AG09319 (cell line): ENCODE results near the gene FLNB.

Experiments used
- DNase-seq: peaks from one replicate; pipeline ENCODE4 v3.0.0-alpha.2; 2010; ENCODE audit warnings: low read depth; ENCODE audit errors: extremely low read depth
- TF ChIP-seq, protein P1 (sequence below): IDR thresholded peaks from 2 replicates; pipeline ENCODE4 v1.5.1; 2011; ENCODE audit warnings: low read depth, mild to moderate bottlenecking, inconsistent platforms, low read length, moderate library complexity

Gene FLNB

DNA sequence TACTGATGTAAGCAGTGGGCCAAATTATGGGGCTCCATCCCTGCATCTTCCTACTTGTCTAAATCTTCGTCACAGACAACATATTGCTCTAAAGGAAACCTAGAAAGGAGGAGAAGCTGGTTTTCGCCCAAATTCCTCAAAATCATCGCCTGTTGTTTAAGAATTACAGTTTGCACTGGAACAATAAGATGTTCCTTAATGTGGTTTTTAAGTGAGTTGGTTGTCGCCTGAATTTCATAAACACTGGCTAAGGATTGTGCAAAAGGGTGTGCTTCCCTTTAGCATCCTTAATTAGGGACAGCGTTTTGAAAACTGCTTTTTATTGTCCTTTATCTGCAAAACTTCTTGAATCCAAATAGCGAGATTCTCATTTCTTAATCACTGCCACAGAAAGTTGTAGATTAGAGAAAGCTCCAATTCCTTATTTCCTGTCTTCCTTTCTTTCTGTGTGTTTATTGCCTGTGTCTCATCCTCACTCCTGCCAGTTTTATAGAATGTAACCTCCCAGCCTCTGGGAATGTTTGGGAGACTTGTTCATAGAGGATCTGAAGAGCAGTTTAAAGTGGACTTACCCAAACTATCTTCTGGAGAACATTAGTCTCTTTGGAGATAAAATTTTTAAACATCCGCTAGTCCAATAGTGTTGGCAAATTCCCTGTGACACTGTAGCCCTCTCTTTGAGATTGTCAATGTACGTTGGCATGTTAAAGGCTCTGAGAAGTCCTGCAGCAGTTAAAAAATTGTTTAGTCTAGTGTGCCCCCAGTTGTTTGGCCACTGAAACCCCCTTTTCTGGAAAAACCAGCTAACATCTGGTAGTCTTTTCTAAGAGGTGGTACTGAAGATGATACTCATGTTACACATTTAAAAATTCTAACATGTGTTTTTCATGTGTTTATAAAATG is 50.4 kb downstream of the FLNB start:
- DNase-seq, result no peak
- TF ChIP-seq, protein P1, sequence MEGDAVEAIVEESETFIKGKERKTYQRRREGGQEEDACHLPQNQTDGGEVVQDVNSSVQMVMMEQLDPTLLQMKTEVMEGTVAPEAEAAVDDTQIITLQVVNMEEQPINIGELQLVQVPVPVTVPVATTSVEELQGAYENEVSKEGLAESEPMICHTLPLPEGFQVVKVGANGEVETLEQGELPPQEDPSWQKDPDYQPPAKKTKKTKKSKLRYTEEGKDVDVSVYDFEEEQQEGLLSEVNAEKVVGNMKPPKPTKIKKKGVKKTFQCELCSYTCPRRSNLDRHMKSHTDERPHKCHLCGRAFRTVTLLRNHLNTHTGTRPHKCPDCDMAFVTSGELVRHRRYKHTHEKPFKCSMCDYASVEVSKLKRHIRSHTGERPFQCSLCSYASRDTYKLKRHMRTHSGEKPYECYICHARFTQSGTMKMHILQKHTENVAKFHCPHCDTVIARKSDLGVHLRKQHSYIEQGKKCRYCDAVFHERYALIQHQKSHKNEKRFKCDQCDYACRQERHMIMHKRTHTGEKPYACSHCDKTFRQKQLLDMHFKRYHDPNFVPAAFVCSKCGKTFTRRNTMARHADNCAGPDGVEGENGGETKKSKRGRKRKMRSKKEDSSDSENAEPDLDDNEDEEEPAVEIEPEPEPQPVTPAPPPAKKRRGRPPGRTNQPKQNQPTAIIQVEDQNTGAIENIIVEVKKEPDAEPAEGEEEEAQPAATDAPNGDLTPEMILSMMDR, result no peak

DNA sequence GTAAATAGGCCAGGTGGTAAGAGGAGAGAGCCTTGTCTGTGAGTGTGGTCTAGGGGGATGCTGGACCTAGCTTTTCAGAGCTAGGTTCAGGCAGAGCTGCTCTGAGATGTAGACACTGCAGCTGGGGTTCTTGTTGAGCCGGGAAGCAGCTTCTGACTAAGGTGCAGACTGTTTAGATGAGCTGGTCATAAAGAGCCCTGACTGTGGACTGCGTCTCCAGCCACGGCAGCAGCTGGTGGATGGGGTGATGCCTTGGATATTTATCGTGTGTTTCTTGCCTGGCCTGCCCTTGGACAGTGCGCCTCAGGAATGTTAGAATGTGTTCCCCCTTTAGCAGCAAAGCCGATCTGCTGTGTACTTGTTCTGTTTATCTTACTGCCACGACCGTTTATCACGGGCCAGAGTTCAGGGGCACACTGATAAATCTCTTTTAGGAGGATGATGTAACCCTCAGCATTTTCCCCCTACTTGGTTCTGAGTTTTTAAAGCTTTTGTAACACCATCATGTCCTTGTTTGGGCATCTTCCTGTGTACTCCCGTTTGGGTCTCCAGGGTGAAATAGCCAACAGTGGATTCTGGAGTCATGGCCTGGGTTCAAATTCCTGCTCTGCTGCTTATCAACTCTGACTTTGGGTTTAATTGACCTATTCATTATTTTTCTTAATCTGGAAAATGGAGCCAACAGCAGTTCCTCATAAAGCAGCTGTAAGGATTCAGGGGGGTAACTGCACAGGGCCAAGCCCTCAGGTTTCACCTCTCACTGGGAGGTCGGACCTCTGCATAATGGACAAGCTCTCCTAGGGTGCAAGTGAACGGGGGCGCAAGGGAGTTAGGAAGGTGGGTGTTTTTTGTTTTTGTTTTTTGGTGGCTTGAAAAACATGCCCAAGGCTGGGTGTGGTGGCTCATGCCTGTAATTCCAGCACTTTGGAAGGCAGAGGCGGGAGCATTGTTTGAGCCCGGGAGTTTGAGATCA is 51.4 kb downstream of the FLNB start:
- no peak for DNase-seq

DNA sequence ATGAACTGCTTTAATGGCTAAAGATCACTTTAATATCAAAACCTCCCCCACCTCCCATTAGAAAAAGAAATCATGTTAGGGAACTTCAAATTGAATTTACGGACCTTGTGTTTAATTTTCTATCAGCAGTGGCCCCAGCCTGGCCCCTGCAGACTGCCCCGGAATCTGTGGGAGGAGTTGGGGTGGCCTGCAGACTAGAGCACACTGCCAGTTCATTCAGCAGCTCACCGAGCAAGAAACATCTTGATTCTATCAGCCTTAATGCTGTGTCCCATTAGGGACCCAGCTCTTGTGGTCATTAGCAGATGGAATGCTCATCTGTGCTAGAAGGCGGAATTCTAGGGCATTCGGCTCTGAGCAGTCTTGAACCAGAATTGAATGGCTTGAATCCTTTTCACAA is 54.2 kb downstream of the FLNB start:
- DNase-seq, result no peak
- TF ChIP-seq, protein P1, result no peak

More for the DNA sequence above, 51.4 kb downstream of the FLNB start:
- TF ChIP-seq, protein P1, result no peak

DNA sequence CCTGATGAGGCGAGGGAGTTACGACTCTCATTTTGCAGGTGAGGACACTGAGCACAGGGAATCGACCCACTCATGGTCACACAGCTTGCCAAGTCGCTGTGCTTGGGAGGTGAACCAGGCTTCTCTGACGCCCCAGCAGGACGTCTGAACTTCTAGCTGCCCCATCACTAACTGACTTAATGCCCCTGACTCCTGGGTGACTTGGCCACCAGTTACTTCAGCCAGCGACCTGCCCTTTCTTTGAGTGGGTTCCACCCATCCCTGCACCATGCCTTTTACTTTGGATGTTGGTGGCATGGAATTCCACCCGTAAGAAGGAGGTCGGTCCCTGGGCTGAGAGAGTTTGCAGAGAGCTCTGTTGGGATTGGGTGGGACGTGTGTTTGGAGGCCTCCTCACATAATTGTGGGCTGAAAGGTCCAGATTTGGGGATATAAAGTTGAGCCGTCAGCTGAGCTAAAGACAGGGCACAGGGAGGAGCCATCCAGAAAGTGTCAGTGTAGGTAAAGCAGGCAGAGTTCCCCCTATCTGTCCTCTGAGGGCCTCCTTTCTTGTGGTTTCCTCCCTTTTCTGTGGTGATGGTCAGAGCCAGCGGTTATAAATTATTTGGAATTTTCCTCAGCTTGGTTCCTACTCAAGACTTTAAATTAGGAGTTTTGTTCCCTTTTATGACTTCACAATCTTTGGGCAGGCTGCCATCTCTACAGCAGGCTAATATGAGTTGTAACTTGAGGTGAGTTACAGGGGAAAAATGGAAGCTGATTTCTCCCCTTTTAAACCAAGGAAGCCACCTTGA is 55.0 kb downstream of the FLNB start:
- no peak for DNase-seq
- TF ChIP-seq, protein P1, result no peak

DNA sequence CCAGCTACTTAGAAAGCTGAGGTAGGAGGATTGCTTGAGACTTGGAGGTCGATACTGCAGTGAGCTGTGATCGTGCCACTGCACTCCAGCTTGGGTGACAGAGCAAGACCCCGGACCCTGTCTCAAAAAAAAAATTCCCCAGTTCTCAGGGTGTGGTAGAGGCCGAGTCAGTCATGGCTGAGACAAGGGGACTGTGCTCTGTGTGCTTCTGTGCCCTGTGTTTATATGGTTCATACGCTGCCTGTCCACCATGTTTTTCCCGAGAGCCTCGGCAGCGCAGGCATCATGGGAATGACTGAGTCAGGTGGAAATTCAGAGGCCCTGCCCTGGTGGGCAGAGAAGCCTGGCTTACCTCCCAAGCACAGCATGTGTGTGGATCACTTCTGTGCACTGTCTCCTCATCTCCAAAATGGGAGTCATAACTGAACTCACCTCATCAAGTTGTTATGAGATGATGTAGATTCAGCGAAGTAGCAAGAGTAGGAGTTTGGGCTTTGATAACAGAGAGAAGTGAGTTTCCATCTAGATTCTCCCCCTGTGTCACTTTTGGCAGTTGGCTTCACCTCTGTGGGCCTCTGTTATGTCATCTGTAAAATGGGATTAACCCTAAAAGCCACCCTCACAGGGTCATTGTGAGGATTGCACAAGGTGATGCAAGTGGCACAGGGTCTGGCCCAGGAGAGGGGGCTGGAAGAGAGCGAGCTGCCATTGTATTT is 56.9 kb downstream of the FLNB start:
- TF ChIP-seq, protein P1, result no peak

DNA sequence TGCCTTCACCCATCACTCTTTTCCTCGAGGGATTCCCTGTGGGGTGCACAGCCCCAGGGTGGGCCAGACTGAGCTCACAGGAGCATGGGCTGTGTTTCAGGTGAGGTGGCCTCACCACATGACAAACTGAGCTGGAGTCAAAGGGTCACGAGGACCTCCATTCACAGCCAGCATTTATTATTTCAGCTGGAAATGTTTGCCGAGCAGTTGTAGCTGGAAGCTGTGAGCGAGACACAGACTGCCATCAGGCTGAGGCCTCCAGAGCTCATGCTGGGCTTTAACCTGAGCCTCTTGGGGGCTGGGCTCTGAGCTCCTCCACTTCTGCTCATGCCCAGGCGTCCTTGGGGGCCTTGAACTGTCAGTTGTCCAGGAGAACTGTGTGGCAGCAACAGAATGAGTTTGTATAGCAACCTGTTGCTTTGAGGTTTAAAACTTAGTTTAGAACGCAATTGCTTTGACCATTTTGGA is 57.5 kb downstream of the FLNB start:
- TF ChIP-seq, protein P1, result no peak
- DNase-seq, result no peak

More for the DNA sequence above, 56.9 kb downstream of the FLNB start:
- DNase-seq, result no peak
